K562 (cell line): ENCODE measurements around the gene LAT. TPM values are rescaled to one million over a fixed set of nuclear protein-coding genes. Genes with fewer than 3 reads are reported as not detected.

Source experiments
- ATAC-seq: fragments of 200-7000 bp; cut with Tn5 transposase; 3 replicates; pipeline ENCODE4 v1.9.1; 2020; ENCODE audit warnings: moderate library complexity
- BruUV-seq: library from RNA; stranded (reverse); fragments of 400-500 nt; replicated peaks from 2 replicates; lab custom pipeline; 2021; lab: Mats Ljungman, UMichigan
- CTCF ChIA-PET: fragments of 300-600 bp; formaldehyde crosslinking; extraction: SDS; loops from one replicate; lab custom pipeline; 2021; ENCODE audit warnings: low intra/inter-chr PET ratio; lab: Yijun Ruan, JAX
- POLR2A ChIA-PET: fragments of 300-600, 350-650 bp; sonication (Branson Sonifier 250); formaldehyde crosslinking; extraction: SDS; loops from one replicate; lab custom pipeline; 2021; ENCODE audit warnings: antibody characterized with exemption, inconsistent platforms; lab: Yijun Ruan, JAX
- DNase-seq, 4 experiments: peaks; one replicate each; pipeline versions ENCODE4 v3.0.0 to v3.0.0-alpha.2; 2011 to 2018; ENCODE audit warnings: low spot score in 3 of 4, mixed read lengths in 3 of 4; ENCODE audit errors: extremely low read depth in 1 of 4
- FAIRE-seq: peaks from 2 replicates; lab custom pipeline; 2011; peaks lifted over from hg19 to GRCh38; lab: Jason Lieb, UNC
- H2AFZ ChIP-seq: 2 replicates; pipeline ENCODE4 v1.6.0; 2011; ENCODE audit warnings: low read depth, low read length, control low read depth, inconsistent platforms
- H3K27ac ChIP-seq: fragments of 200-600 bp; 3 replicates; pipeline ENCODE4 v1.8.0; 2011; ENCODE audit warnings: low read depth, mild to moderate bottlenecking, control low read depth, inconsistent platforms, low read length, moderate library complexity, mixed read lengths; ENCODE audit errors: extremely low read depth
- H3K27me3 ChIP-seq, 2 experiments: fragments of 300-600 bp in 1 of 2; 2 replicates in 1 of 2; 3 replicates in 1 of 2; pipeline versions ENCODE4 v1.6.0 to v1.8.0; 2011; ENCODE audit warnings: inconsistent platforms in 2 of 2, low read length in 2 of 2, mild to moderate bottlenecking in 1 of 2, mixed read lengths in 1 of 2, moderate library complexity in 1 of 2; ENCODE audit not compliant: control insufficient read depth in 2 of 2, insufficient read depth in 2 of 2
- H3K36me3 ChIP-seq: fragments of 300-600 bp; 3 replicates; pipeline ENCODE4 v1.8.0; 2011; ENCODE audit warnings: mild to moderate bottlenecking, low read length, inconsistent platforms; ENCODE audit not compliant: control insufficient read depth, insufficient read depth
- H3K4me1 ChIP-seq, 2 experiments: fragments of 200-600 bp in 1 of 2; replicated peaks in 1 of 2; 2 replicates in 1 of 2; 3 replicates in 1 of 2; pipeline versions ENCODE4 v1.5.1 to v1.8.0; 2011; ENCODE audit warnings: inconsistent platforms in 2 of 2, low read length in 2 of 2, mild to moderate bottlenecking in 1 of 2, mixed read lengths in 1 of 2, moderate library complexity in 1 of 2; ENCODE audit not compliant: control insufficient read depth in 2 of 2, insufficient read depth in 2 of 2
- H3K4me2 ChIP-seq: 2 replicates; pipeline ENCODE4 v1.6.1; 2011; ENCODE audit warnings: low read length, control low read depth, inconsistent platforms, mixed read lengths; ENCODE audit not compliant: insufficient read depth
- H3K4me3 ChIP-seq: fragments of 200-600 bp; sonication (generic), shearing (Covaris generic); 2 replicates; pipeline ENCODE4 v1.5.1; 2016; ENCODE audit warnings: control low read depth, inconsistent platforms
- H3K79me2 ChIP-seq: fragments of 200-600 bp; 3 replicates; pipeline ENCODE4 v1.8.0; 2011; ENCODE audit warnings: low read length, inconsistent platforms; ENCODE audit not compliant: control insufficient read depth, insufficient read depth
- H3K9ac ChIP-seq, 2 experiments: 2 replicates each; pipeline versions ENCODE4 v1.6.0 to v1.6.1; 2011; ENCODE audit warnings: low read depth in 2 of 2, low read length in 2 of 2, control low read depth in 1 of 2, inconsistent platforms in 1 of 2, mild to moderate bottlenecking in 1 of 2, mixed read lengths in 1 of 2; ENCODE audit not compliant: insufficient read depth in 1 of 2
- H3K9me1 ChIP-seq: one replicate; pipeline ENCODE4 v1.6.0; 2011; ENCODE audit warnings: inconsistent platforms, mild to moderate bottlenecking, low read length, moderate library complexity; ENCODE audit not compliant: control insufficient read depth, insufficient read depth
- H3K9me3 ChIP-seq: replicated peaks from 2 replicates; pipeline ENCODE4 v1.5.1; 2011; ENCODE audit warnings: low read depth, low read length, inconsistent platforms; ENCODE audit not compliant: control insufficient read depth, insufficient read depth
- H4K20me1 ChIP-seq: replicated peaks from 2 replicates; pipeline ENCODE4 v1.6.1; 2011; ENCODE audit warnings: low read length, inconsistent platforms, mixed read lengths; ENCODE audit not compliant: control insufficient read depth, insufficient read depth
- E2F4 ChIP-seq: sonication (generic); formaldehyde crosslinking; IDR thresholded peaks from 2 replicates; pipeline ENCODE4 v1.8.0; 2022; ENCODE audit warnings: mild to moderate bottlenecking, low read depth, missing genetic modification reagents
- EGR1 ChIP-seq: fragments of 450-650 bp; conservative IDR thresholded peaks from 2 replicates; pipeline ENCODE4 v1.6.1; 2017; ENCODE audit warnings: mild to moderate bottlenecking
- ETV6 ChIP-seq, 3 experiments: fragments of 150-350 bp in 1 of 3; sonication (generic) in 1 of 3; formaldehyde crosslinking in 1 of 3; IDR thresholded peaks; 2 replicates each; pipeline versions ENCODE4 v1.6.1 to v1.8.0; 2014 to 2022; ENCODE audit warnings: borderline replicate concordance in 2 of 3, low read depth in 2 of 3, antibody characterized with exemption in 1 of 3, low read length in 1 of 3, mild to moderate bottlenecking in 1 of 3, missing genetic modification reagents in 1 of 3
- HNRNPH1 ChIP-seq: fragments of 200-400 bp; formaldehyde crosslinking; optimal IDR thresholded peaks from 2 replicates; pipeline ENCODE3; 2017; ENCODE audit warnings: low read depth, mild to moderate bottlenecking, low read length, moderate library complexity
- IRF2 ChIP-seq: sonication (generic); formaldehyde crosslinking; IDR thresholded peaks from 2 replicates; pipeline ENCODE4 v1.8.1; 2022; ENCODE audit warnings: mild to moderate bottlenecking, missing genetic modification reagents
- KLF13 ChIP-seq: fragments of 450-650 bp; IDR thresholded peaks from 2 replicates; pipeline ENCODE4 v1.6.1; 2016; ENCODE audit warnings: missing genetic modification characterization, low read depth, mild to moderate bottlenecking, missing compliant biosample characterization, moderate library complexity, borderline replicate concordance
- MAZ ChIP-seq, 2 experiments: fragments of 450-650 bp in 1 of 2; sonication (generic) in 1 of 2; formaldehyde crosslinking; IDR thresholded peaks in 1 of 2; conservative IDR thresholded peaks in 1 of 2; 2 replicates each; pipeline versions ENCODE4 v1.4.0 to v1.5.0; 2020; ENCODE audit warnings: mild to moderate bottlenecking in 1 of 2, missing genetic modification reagents in 1 of 2
- MECOM ChIP-seq: fragments of 250-450 bp; sonication (Bioruptor Pico); IDR thresholded peaks from 2 replicates; pipeline ENCODE4 v1.8.0; 2022; ENCODE audit warnings: inconsistent platforms
- NCOR1 ChIP-seq: fragments of 450-650 bp; IDR thresholded peaks from 2 replicates; pipeline ENCODE4 v1.6.1; 2016; ENCODE audit warnings: mild to moderate bottlenecking, moderate library complexity
- NEUROD1 ChIP-seq: fragments of 150-350 bp; IDR thresholded peaks from 2 replicates; pipeline ENCODE4 v1.6.1; 2014; ENCODE audit warnings: borderline replicate concordance, low read length, low read depth; ENCODE audit not compliant: partially characterized antibody
- NONO ChIP-seq, 2 experiments: fragments of 200-400 bp in 1 of 2; fragments of 450-650 bp in 1 of 2; formaldehyde crosslinking in 1 of 2; IDR thresholded peaks; 2 replicates each; pipeline ENCODE4 v1.6.1; 2017; ENCODE audit warnings: low read depth in 2 of 2, mild to moderate bottlenecking in 2 of 2, moderate library complexity in 2 of 2, low read length in 1 of 2
- NR2F6 ChIP-seq: fragments of 450-650 bp; formaldehyde crosslinking; IDR thresholded peaks from 2 replicates; pipeline ENCODE4 v1.4.0; 2020; ENCODE audit warnings: mild to moderate bottlenecking
- POLR2AphosphoS2 ChIP-seq: IDR thresholded peaks from 2 replicates; pipeline ENCODE4 v1.6.1; 2012; ENCODE audit warnings: low read length, improper control_type of control experiment
- SUPT5H ChIP-seq: fragments of 450-650 bp; IDR thresholded peaks from 2 replicates; pipeline ENCODE4 v1.6.1; 2016
- TAF1 ChIP-seq: IDR thresholded peaks from 2 replicates; pipeline ENCODE4 v1.6.1; 2011; ENCODE audit warnings: mild to moderate bottlenecking, low read length, moderate library complexity; ENCODE audit not compliant: insufficient read depth, control insufficient read depth, severe bottlenecking; ENCODE audit errors: extremely low read depth
- TCF7 ChIP-seq: sonication (generic); IDR thresholded peaks from 2 replicates; pipeline ENCODE4 v1.6.1; 2016; ENCODE audit warnings: antibody characterized with exemption, borderline replicate concordance
- THRAP3 ChIP-seq: fragments of 450-650 bp; IDR thresholded peaks from 2 replicates; pipeline ENCODE4 v1.6.1; 2016; ENCODE audit warnings: mild to moderate bottlenecking, inconsistent platforms, borderline replicate concordance
- TRIM25 ChIP-seq: fragments of 450-650 bp; IDR thresholded peaks from 2 replicates; pipeline ENCODE4 v1.7.0; 2016; ENCODE audit warnings: borderline replicate concordance
- WGBS: fragments of 100-300 bp; shearing (Covaris generic); methylation state at CpG from one replicate; pipeline ENCODE4 v1.1.6; 2016; ENCODE audit warnings: low coverage, mixed read lengths; ENCODE audit not compliant: insufficient coverage; ENCODE audit errors: missing lambda C conversion rate; 5-methylcytosine and 5-hydroxymethylcytosine counted together
- in situ Hi-C: fragments of 300-500 bp; cut with MboI; formaldehyde crosslinking; loops from 4 replicates; pipeline ENCODE4 v1.15.0; 2018; ENCODE audit warnings: inconsistent platforms, mixed read lengths
- intact Hi-C: fragments of 100-400 bp; cut with micrococcal nuclease; formaldehyde crosslinking; loops from 2 replicates; pipeline ENCODE4 v1.14.2; 2022
- polyA plus RNA-seq, 8 experiments: library from polyadenylated mRNA; depleted of rRNA in 4 of 8; stranded (reverse) in 5 of 8; unstranded in 3 of 8; fragments of >200 nt; fragmentation: Nextera tagmentation in 2 of 8; fragmentation: Illumina TruSeq in 1 of 8; extraction: Ambion mirVana in 2 of 8; extraction: Trizol in 1 of 8; gene quantifications; 2 replicates each; pipeline versions ENCODE4 v1.2.1 to v1.2.3, GENCODE V29; 2011 to 2014; ENCODE audit warnings: inconsistent platforms in 1 of 8, missing spikeins in 1 of 8
- total RNA-seq, 7 experiments: library from RNA; depleted of rRNA in 6 of 7; stranded (reverse); fragments of >200 nt in 6 of 7; fragmentation: Illumina TruSeq in 2 of 7; extraction: Trizol in 2 of 7; gene quantifications; 2 replicates each; pipeline versions ENCODE4 v1.2.1 to v1.2.3, GENCODE V29; 2011 to 2021; ENCODE audit warnings: low replicate concordance in 1 of 7

Gene LAT
- total and polyA plus RNA-seq, 9 of the 15 experiments (the other 6 are each of a cell fraction or from before 2014, with no cell fraction given): 0.40 to 4.2 (median 1.3) TPM

- H3K27me3 ChIP-seq: no peaks in the 10 kb centered on the region
- H3K4me1 ChIP-seq: peaks cover 0 to 40% of the 10 kb centered on the region in 2 experiments; a peak in 2 of 5 replicates
- no peak for ATAC-seq
- intact Hi-C loops (no loop called here), in situ Hi-C loops (loop anchor here (10.0 to 25.0 kb wide), 2 partner anchors 99 to 1227 kb away; no protein-coding TSS in a partner anchor)
- no peak overlapping the region for H3K4me2 ChIP-seq
- H3K27ac ChIP-seq: no peak overlapping the region
- peaks cover 5% of the 10 kb centered on the region; the same call in 1 of the 2 replicates for H3K9me3 ChIP-seq
- H2AFZ ChIP-seq: no peak overlapping the region
- peaks cover 33% of the 10 kb centered on the region for H3K36me3 ChIP-seq
- no peak for FAIRE-seq
- H3K9me1 ChIP-seq: peaks cover 3% of the 10 kb centered on the region
- TF ChIP-seq KLF13 (tag) (no peak), MECOM (CRISPR knock-in tag) (no peak), TAF1 (no peak), E2F4 (CRISPR knock-in tag) (no peak), POLR2AphosphoS2 (no peak), NEUROD1 (no peak), NONO (IDR thresholded peaks at IDR 0.05; ENCODE audit: low read depth in 2 of 2, low read length in 1 of 2) (no peak), HNRNPH1 (no peak), MAZ (CRISPR knock-in tag; conservative IDR thresholded peaks at IDR 0.05 in 1 of 2, IDR thresholded peaks at IDR 0.05 in 1 of 2) (no peak), TCF7 (no peak), NR2F6 (CRISPR knock-in tag) (no peak), IRF2 (CRISPR knock-in tag) (no peak), THRAP3 (no peak), ETV6 (IDR thresholded peaks at IDR 0.05; ENCODE audit: borderline replicate concordance in 1 of 2, low read depth in 2 of 2, low read length in 1 of 2) (no peak), ETV6 (CRISPR knock-in tag; IDR thresholded peaks at IDR 0.05; ENCODE audit: borderline replicate concordance) (no peak), EGR1 (no peak), NCOR1 (no peak), TRIM25 (no peak), SUPT5H (no peak)
- CTCF ChIA-PET: no interaction called here
- no peaks in the 10 kb centered on the region for H4K20me1 ChIP-seq
- 86% methylated on average over 17 of the region's 19 CpGs for WGBS
- no peak for DNase-seq
- no peak overlapping the region for H3K4me3 ChIP-seq
- no peak overlapping the region for H3K9ac ChIP-seq
- BruUV-seq: no TSS peak
- no peaks in the 10 kb centered on the region for H3K79me2 ChIP-seq
- POLR2A ChIA-PET: interaction anchor here (0.7 to 1.6 kb wide), 4 partner anchors 9 to 30 kb away, joined by 3 to 7 read pairs (median 3); no protein-coding TSS in a partner anchor
Measured at GRCh38 chr16:28985211-28986041, 574 bp downstream of the LAT start.
